GM12878 (cell line): ENCODE results near the gene LONRF3. TPM values are rescaled to one million over a fixed set of nuclear protein-coding genes. Genes with fewer than 3 reads are reported as not detected.

Experiments
- ATAC-seq: fragments of 200-7000 bp; cut with Tn5 transposase; 3 replicates; pipeline ENCODE4 v1.9.1; 2020; ENCODE audit warnings: mild to moderate bottlenecking, moderate library complexity
- BruUV-seq: library from RNA; stranded (reverse); fragments of 400-500 nt; replicated peaks from 2 replicates; lab custom pipeline; 2021; lab: Mats Ljungman, UMichigan
- CTCF ChIA-PET: fragments of 300-600 bp; sonication (Branson Sonifier 250); formaldehyde crosslinking; extraction: SDS; loops from one replicate; lab custom pipeline; 2021; ENCODE audit warnings: inconsistent platforms; lab: Yijun Ruan, JAX
- POLR2A ChIA-PET: fragments of 350-600 bp; formaldehyde crosslinking; extraction: SDS; loops from one replicate; lab custom pipeline; 2021; ENCODE audit warnings: inconsistent platforms; lab: Charles Lee
- RAD21 ChIA-PET: fragments of 300-600 bp; sonication (Branson Sonifier 250); formaldehyde crosslinking; loops from one replicate; lab custom pipeline; 2023; ENCODE audit warnings: antibody characterized with exemption; ENCODE audit not compliant: unreplicated experiment; lab: Charles Lee
- SMC1A ChIA-PET: fragments of 300-600 bp; sonication (Branson Sonifier 250); formaldehyde crosslinking; loops from one replicate; lab custom pipeline; 2023; ENCODE audit not compliant: unreplicated experiment, uncharacterized antibody; lab: Charles Lee
- DNase-seq: peaks from one replicate; pipeline ENCODE4 v3.0.0-alpha.2; 2011; ENCODE audit warnings: low read depth, low spot score
- FAIRE-seq: peaks from 3 replicates; lab custom pipeline; 2011; peaks lifted over from hg19 to GRCh38; lab: Jason Lieb, UNC
- H2AFZ ChIP-seq: 2 replicates; pipeline ENCODE4 v1.6.0; 2011; ENCODE audit warnings: low read depth, low read length, control low read depth; ENCODE audit not compliant: control insufficient read depth
- H3K27ac ChIP-seq: 2 replicates; pipeline ENCODE4 v1.5.1; 2011; ENCODE audit warnings: control low read depth; ENCODE audit not compliant: control insufficient read depth, insufficient read depth
- H3K27me3 ChIP-seq, 2 experiments: replicated peaks in 1 of 2; 2 replicates each; pipeline versions ENCODE4 v1.6.0 to v1.6.1; 2011; ENCODE audit warnings: low read length in 1 of 2; ENCODE audit not compliant: control insufficient read depth in 2 of 2, insufficient read depth in 2 of 2
- H3K36me3 ChIP-seq, 2 experiments: 2 replicates each; pipeline ENCODE4 v1.5.1; 2011; ENCODE audit warnings: low read length in 1 of 2; ENCODE audit not compliant: control insufficient read depth in 2 of 2, insufficient read depth in 2 of 2
- H3K4me1 ChIP-seq: 2 replicates; pipeline ENCODE4 v1.6.1; 2011; ENCODE audit warnings: mild to moderate bottlenecking, low read length, moderate library complexity, mixed read lengths; ENCODE audit not compliant: control insufficient read depth, insufficient read depth
- H3K4me2 ChIP-seq: 2 replicates; pipeline ENCODE4 v1.6.0; 2011; ENCODE audit warnings: control low read depth; ENCODE audit not compliant: control insufficient read depth, insufficient read depth
- H3K4me3 ChIP-seq: fragments of 200-600 bp; sonication (generic); 2 replicates; pipeline ENCODE4 v1.5.1; 2016
- H3K79me2 ChIP-seq: 2 replicates; pipeline ENCODE4 v1.6.0; 2011; ENCODE audit warnings: low read length; ENCODE audit not compliant: control insufficient read depth, insufficient read depth
- H3K9ac ChIP-seq: 2 replicates; pipeline ENCODE4 v1.8.0; 2011; ENCODE audit warnings: low read length, control low read depth, mixed read lengths; ENCODE audit not compliant: control insufficient read depth, insufficient read depth
- H3K9me3 ChIP-seq: replicated peaks from 3 replicates; pipeline ENCODE4 v1.5.1; 2011; ENCODE audit warnings: mild to moderate bottlenecking, low read length; ENCODE audit not compliant: control insufficient read depth, insufficient read depth
- H4K20me1 ChIP-seq: 2 replicates; pipeline ENCODE4 v1.6.0; 2011; ENCODE audit not compliant: control insufficient read depth, insufficient read depth
- ATF7 ChIP-seq: fragments of 450-650 bp; IDR thresholded peaks from 2 replicates; pipeline ENCODE4 v1.6.1; 2016; ENCODE audit warnings: low read depth, mild to moderate bottlenecking
- BRCA1 ChIP-seq: IDR thresholded peaks from 2 replicates; pipeline ENCODE4 v1.6.1; 2011; ENCODE audit warnings: low read depth, low read length, improper control_type of control experiment
- EZH2 ChIP-seq: IDR thresholded peaks from 2 replicates; pipeline ENCODE4 v1.6.1; 2012; ENCODE audit warnings: low read depth, mild to moderate bottlenecking, control low read depth, inconsistent platforms, low read length, borderline replicate concordance; ENCODE audit not compliant: control insufficient read depth
- HDGF ChIP-seq: fragments of 450-650 bp; IDR thresholded peaks from 2 replicates; pipeline ENCODE4 v1.6.1; 2016; ENCODE audit warnings: antibody characterized with exemption
- POLR2AphosphoS5 ChIP-seq: IDR thresholded peaks from 2 replicates; pipeline ENCODE4 v1.6.1; 2011; ENCODE audit warnings: mild to moderate bottlenecking, low read length, inconsistent platforms
- RELB ChIP-seq: fragments of 450-650 bp; IDR thresholded peaks from 2 replicates; pipeline ENCODE4 v1.6.1; 2017; ENCODE audit warnings: low read depth, mild to moderate bottlenecking, moderate library complexity
- SIX5 ChIP-seq: IDR thresholded peaks from 2 replicates; pipeline ENCODE4 v1.6.1; 2011; ENCODE audit warnings: mild to moderate bottlenecking, low read depth, low read length, moderate library complexity; ENCODE audit not compliant: severe bottlenecking
- USF2 ChIP-seq: IDR thresholded peaks from 2 replicates; pipeline ENCODE4 v1.6.1; 2011; ENCODE audit warnings: low read depth, low read length, improper control_type of control experiment, borderline replicate concordance
- YY1 ChIP-seq: IDR thresholded peaks from 2 replicates; pipeline ENCODE4 v1.6.1; 2011; ENCODE audit warnings: low read depth, mild to moderate bottlenecking, low read length
- ZBTB4 ChIP-seq: fragments of 450-650 bp; formaldehyde crosslinking; IDR thresholded peaks from 2 replicates; pipeline ENCODE4 v1.4.0; 2022; ENCODE audit warnings: mild to moderate bottlenecking, moderate library complexity
- ZNF274 ChIP-seq: IDR thresholded peaks from one replicate; pipeline ENCODE4 v1.8.0; 2011; ENCODE audit not compliant: insufficient read length, insufficient read depth
- WGBS: methylation state at CpG from one replicate; pipeline ENCODE4 v1.1.6; 2016; ENCODE audit warnings: low lambda C conversion rate; ENCODE audit not compliant: insufficient replicate concordance, insufficient coverage; ENCODE audit errors: missing lambda C conversion rate; 5-methylcytosine and 5-hydroxymethylcytosine counted together
- in situ Hi-C: fragments of 300-500 bp; cut with MboI; formaldehyde crosslinking; loops from 9 replicates; pipeline ENCODE4 v1.14.3; 2018; ENCODE audit warnings: mixed read lengths
- intact Hi-C: fragments of 100-400 bp; cut with micrococcal nuclease; formaldehyde crosslinking; loops from one replicate; pipeline ENCODE4 v1.14.2; 2022; ENCODE audit not compliant: unreplicated experiment
- polyA plus RNA-seq, 11 experiments: library from polyadenylated mRNA; depleted of rRNA in 4 of 11; unstranded in 6 of 11; stranded (reverse) in 5 of 11; fragments of >200 nt; fragmentation: Nextera tagmentation in 4 of 11; fragmentation: Illumina TruSeq in 1 of 11; extraction: Ambion mirVana in 4 of 11; extraction: Trizol in 1 of 11; gene quantifications; 1 replicate in 1 of 11; 2 replicates in 10 of 11; pipeline versions ENCODE4 v1.2.1 to v1.2.3, GENCODE V29; 2011 to 2016; ENCODE audit warnings: inconsistent platforms in 2 of 11, missing spikeins in 2 of 11, low read depth in 1 of 11
- total RNA-seq, 4 experiments: library from RNA; depleted of rRNA in 3 of 4; stranded (reverse); fragments of >200 nt in 3 of 4; fragmentation: Illumina TruSeq in 1 of 4; extraction: Trizol in 1 of 4; gene quantifications; 2 replicates each; pipeline versions ENCODE4 v1.2.1 to v1.2.3, GENCODE V29; 2013 to 2021
- TF ChIP-seq, protein P1 (sequence below): fragments of 450-650 bp; IDR thresholded peaks from 2 replicates; pipeline ENCODE4 v1.6.1; 2016; ENCODE audit warnings: mild to moderate bottlenecking, moderate library complexity, borderline replicate concordance
- TF ChIP-seq, protein P2 (sequence below): IDR thresholded peaks from 2 replicates; pipeline ENCODE4 v1.6.1; 2012; ENCODE audit warnings: low read depth, low read length, improper control_type of control experiment

The LONRF3 gene
- total and polyA plus RNA-seq, 10 of the 15 experiments (the other 5 are each of a cell fraction or from before 2014, with no cell fraction given): 0.05 to 0.23 (median 0.09) TPM; not detected in 3

GRCh38 chrX:118980761-118981160 lies 6.3 kb downstream of the LONRF3 start:
- Histone ChIP-seq H3K4me1 (no peaks in the 10 kb centered on the region), H3K36me3 (no peaks in the 10 kb centered on the region), H4K20me1 (no peaks in the 10 kb centered on the region), H3K9ac (no peak overlapping the region), H2AFZ (no peak overlapping the region), H3K9me3 (no peaks in the 10 kb centered on the region; the same call in 2 of the 3 replicates), H3K4me2 (no peak overlapping the region), H3K27ac (no peak overlapping the region), H3K27me3 (peaks cover under 1 to 1% of the 10 kb centered on the region in 2 experiments; a peak in 3 of 4 replicates), H3K79me2 (no peaks in the 10 kb centered on the region), H3K4me3 (no peak overlapping the region)
- CTCF ChIA-PET: no interaction called here
- intact Hi-C loops (no loop called here), in situ Hi-C loops (no loop called here)
- ATAC-seq (no peak), FAIRE-seq (no peak), DNase-seq (no peak)
- BruUV-seq: no TSS peak
- RAD21 ChIA-PET: no interaction called here
- POLR2A ChIA-PET: interaction anchor here (0.7 kb wide), 1 partner anchor 10 kb away, joined by 3 read pairs; no protein-coding TSS in a partner anchor
- SMC1A ChIA-PET: interaction anchor here (0.9 to 1.0 kb wide), 2 partner anchors 9 to 21 kb away, joined by 3 to 4 read pairs; no protein-coding TSS in a partner anchor
- WGBS: 0% methylated on average over 1 of the region's 1 CpG
- no peak for TF ChIP-seq POLR2AphosphoS5
- no peak for TF ChIP-seq ZNF274
- TF ChIP-seq SIX5: no peak
- TF ChIP-seq ZBTB4 (CRISPR knock-in tag): no peak
- no peak for TF ChIP-seq RELB
- no peak for TF ChIP-seq ATF7
- no peak for TF ChIP-seq YY1
- TF ChIP-seq EZH2: no peak
- TF ChIP-seq, protein P1, sequence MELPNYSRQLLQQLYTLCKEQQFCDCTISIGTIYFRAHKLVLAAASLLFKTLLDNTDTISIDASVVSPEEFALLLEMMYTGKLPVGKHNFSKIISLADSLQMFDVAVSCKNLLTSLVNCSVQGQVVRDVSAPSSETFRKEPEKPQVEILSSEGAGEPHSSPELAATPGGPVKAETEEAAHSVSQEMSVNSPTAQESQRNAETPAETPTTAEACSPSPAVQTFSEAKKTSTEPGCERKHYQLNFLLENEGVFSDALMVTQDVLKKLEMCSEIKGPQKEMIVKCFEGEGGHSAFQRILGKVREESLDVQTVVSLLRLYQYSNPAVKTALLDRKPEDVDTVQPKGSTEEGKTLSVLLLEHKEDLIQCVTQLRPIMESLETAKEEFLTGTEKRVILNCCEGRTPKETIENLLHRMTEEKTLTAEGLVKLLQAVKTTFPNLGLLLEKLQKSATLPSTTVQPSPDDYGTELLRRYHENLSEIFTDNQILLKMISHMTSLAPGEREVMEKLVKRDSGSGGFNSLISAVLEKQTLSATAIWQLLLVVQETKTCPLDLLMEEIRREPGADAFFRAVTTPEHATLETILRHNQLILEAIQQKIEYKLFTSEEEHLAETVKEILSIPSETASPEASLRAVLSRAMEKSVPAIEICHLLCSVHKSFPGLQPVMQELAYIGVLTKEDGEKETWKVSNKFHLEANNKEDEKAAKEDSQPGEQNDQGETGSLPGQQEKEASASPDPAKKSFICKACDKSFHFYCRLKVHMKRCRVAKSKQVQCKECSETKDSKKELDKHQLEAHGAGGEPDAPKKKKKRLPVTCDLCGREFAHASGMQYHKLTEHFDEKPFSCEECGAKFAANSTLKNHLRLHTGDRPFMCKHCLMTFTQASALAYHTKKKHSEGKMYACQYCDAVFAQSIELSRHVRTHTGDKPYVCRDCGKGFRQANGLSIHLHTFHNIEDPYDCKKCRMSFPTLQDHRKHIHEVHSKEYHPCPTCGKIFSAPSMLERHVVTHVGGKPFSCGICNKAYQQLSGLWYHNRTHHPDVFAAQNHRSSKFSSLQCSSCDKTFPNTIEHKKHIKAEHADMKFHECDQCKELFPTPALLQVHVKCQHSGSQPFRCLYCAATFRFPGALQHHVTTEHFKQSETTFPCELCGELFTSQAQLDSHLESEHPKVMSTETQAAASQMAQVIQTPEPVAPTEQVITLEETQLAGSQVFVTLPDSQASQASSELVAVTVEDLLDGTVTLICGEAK: no peak
- no peak for TF ChIP-seq HDGF
- TF ChIP-seq USF2: no peak
- TF ChIP-seq BRCA1: no peak
- TF ChIP-seq, protein P2, sequence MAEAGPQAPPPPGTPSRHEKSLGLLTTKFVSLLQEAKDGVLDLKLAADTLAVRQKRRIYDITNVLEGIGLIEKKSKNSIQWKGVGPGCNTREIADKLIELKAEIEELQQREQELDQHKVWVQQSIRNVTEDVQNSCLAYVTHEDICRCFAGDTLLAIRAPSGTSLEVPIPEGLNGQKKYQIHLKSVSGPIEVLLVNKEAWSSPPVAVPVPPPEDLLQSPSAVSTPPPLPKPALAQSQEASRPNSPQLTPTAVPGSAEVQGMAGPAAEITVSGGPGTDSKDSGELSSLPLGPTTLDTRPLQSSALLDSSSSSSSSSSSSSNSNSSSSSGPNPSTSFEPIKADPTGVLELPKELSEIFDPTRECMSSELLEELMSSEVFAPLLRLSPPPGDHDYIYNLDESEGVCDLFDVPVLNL: no peak
